CD4-positive, alpha-beta T cell (primary cell): ENCODE measurements around the gene RPS19. TPM values are rescaled to one million over a fixed set of nuclear protein-coding genes. Genes with fewer than 3 reads are reported as not detected.

Experiments used
- ATAC-seq: fragments of 200-7000 bp; cut with Tn5 transposase; one replicate; pipeline ENCODE4 v1.10.0; 2022; ENCODE audit warnings: mild to moderate bottlenecking; ENCODE audit not compliant: poor library complexity
- CTCF ChIA-PET: fragments of 350-600 bp; sonication (Branson Sonifier 250); formaldehyde crosslinking; loops from one replicate; lab custom pipeline; 2021; ENCODE audit warnings: antibody characterized with exemption, inconsistent platforms; lab: Charles Lee
- POLR2A ChIA-PET: fragments of 350-600 bp; sonication (Branson Sonifier 250); formaldehyde crosslinking; loops from one replicate; lab custom pipeline; 2021; ENCODE audit warnings: antibody characterized with exemption, inconsistent platforms; lab: Charles Lee
- DNase-seq, 14 experiments: peaks; one replicate each; pipeline ENCODE4 v3.0.0-alpha.2; 2013 to 2020; ENCODE audit warnings: mixed read lengths in 2 of 14
- H3K27ac ChIP-seq, 2 donors: one replicate each; pipeline versions ENCODE4 v1.5.1 to v1.7.0; 2013; ENCODE audit warnings: low read length in 2 of 2, low read depth in 1 of 2, mild to moderate bottlenecking in 1 of 2
- H3K27me3 ChIP-seq, 2 experiments: 1 replicate in 1 of 2; 2 replicates in 1 of 2; pipeline versions ENCODE4 v1.6.1 to v1.7.0; 2013; ENCODE audit warnings: low read length in 2 of 2, control low read depth in 1 of 2, mild to moderate bottlenecking in 1 of 2, moderate library complexity in 1 of 2; ENCODE audit not compliant: insufficient read depth in 2 of 2, control insufficient read depth in 1 of 2
- H3K36me3 ChIP-seq: one replicate; pipeline ENCODE4 v1.6.1; 2013; ENCODE audit warnings: low read length, control low read depth; ENCODE audit not compliant: insufficient read depth
- H3K4me1 ChIP-seq: one replicate; pipeline ENCODE4 v1.6.1; 2013; ENCODE audit warnings: low read length, control low read depth; ENCODE audit not compliant: insufficient read depth
- H3K4me3 ChIP-seq: one replicate; pipeline ENCODE4 v1.5.1; 2013; ENCODE audit warnings: mild to moderate bottlenecking, low read length, moderate library complexity
- H3K9me3 ChIP-seq, 2 experiments: 1 replicate in 1 of 2; 2 replicates in 1 of 2; pipeline versions ENCODE4 v1.6.1 to v1.7.0; 2013; ENCODE audit warnings: low read length in 2 of 2, mild to moderate bottlenecking in 2 of 2, control low read depth in 1 of 2, moderate library complexity in 1 of 2; ENCODE audit not compliant: control insufficient read depth in 1 of 2, insufficient read depth in 1 of 2
- H3K27ac Mint-ChIP-seq: one replicate; pipeline ENCODE4 v1.8.0; 2020; ENCODE audit warnings: mixed read lengths
- H3K27me3 Mint-ChIP-seq: one replicate; pipeline ENCODE4 v1.8.0; 2021; ENCODE audit warnings: mixed read lengths
- H3K36me3 Mint-ChIP-seq: one replicate; pipeline ENCODE4 v1.8.0; 2021; ENCODE audit warnings: low read depth, mixed read lengths
- H3K4me1 Mint-ChIP-seq: one replicate; pipeline ENCODE4 v1.8.0; 2021; ENCODE audit warnings: low read depth, mixed read lengths
- H3K4me3 Mint-ChIP-seq: one replicate; pipeline ENCODE4 v1.8.0; 2020; ENCODE audit warnings: mild to moderate bottlenecking, mixed read lengths
- H3K9me3 Mint-ChIP-seq: one replicate; pipeline ENCODE4 v1.8.0; 2020; ENCODE audit warnings: mixed read lengths
- CTCF ChIP-seq: fragments of 200-600 bp; IDR thresholded peaks from one replicate; pipeline ENCODE4 v1.8.0; 2022; ENCODE audit warnings: antibody characterized with exemption, mild to moderate bottlenecking
- intact Hi-C, 2 experiments: fragments of 100-400 bp; cut with DNase I in 1 of 2; cut with micrococcal nuclease in 1 of 2; formaldehyde crosslinking; loops; one replicate each; pipeline versions ENCODE4 v1.15.1 to v1.9.0; 2023 to 2025; cut with DNase I, micrococcal nuclease
- total RNA-seq, 174 experiments: library from RNA in 2 of 174; stranded (reverse) in 2 of 174; gene quantifications; one replicate each; pipeline ENCODE4 v1.2.3 and lab custom pipeline; 2021 to 2026

Gene RPS19
- total RNA-seq, 2 experiments from 2014 or later = 3,668 to 3,697 TPM

GRCh38 chr19:41898235-41898634 lies 38.2 kb downstream of the RPS19 start:
- H3K4me3 Mint-ChIP-seq = no peak overlapping the region
- H3K27ac ChIP-seq = peak overlapping the region in 1 of 2 donors; percentile 40
- no peak for ATAC-seq
- no peaks in the 10 kb centered on the region for H3K9me3 ChIP-seq
- H3K9me3 Mint-ChIP-seq = no peaks in the 10 kb centered on the region
- peaks cover 87% of the 10 kb centered on the region for H3K36me3 ChIP-seq
- H3K36me3 Mint-ChIP-seq = peaks cover 83% of the 10 kb centered on the region
- H3K27ac Mint-ChIP-seq = peak overlapping the region; percentile 56
- ChIA-PET POLR2A (interaction anchor here (1.4 to 6.6 kb wide), 4 partner anchors 10 to 38 kb away, joined by 6 to 70 read pairs (median 19); partner anchors contain the start of gene RPS19), CTCF (interaction anchor here (0.8 to 1.7 kb wide), 2 partner anchors 25 to 54 kb away, joined by 3 to 5 read pairs; no protein-coding TSS in a partner anchor)
- DNase-seq = no peak
- intact Hi-C loops = no loop called here
- peaks cover 51% of the 10 kb centered on the region for H3K4me1 Mint-ChIP-seq
- no peak for TF ChIP-seq CTCF
- H3K4me1 ChIP-seq = peaks cover 65% of the 10 kb centered on the region
- no peaks in the 10 kb centered on the region for H3K27me3 ChIP-seq
- H3K27me3 Mint-ChIP-seq = no peaks in the 10 kb centered on the region
- no peak overlapping the region for H3K4me3 ChIP-seq

GRCh38 chr19:41901707-41902360 lies 41.8 kb downstream of the RPS19 start:
- ChIA-PET CTCF (interaction anchor here (1.9 kb wide), 1 partner anchor 29 kb away, joined by 5 read pairs; no protein-coding TSS in a partner anchor), POLR2A (interaction anchor here (0.6 to 6.6 kb wide), 10 partner anchors 8 to 537 kb away, joined by 3 to 70 read pairs (median 4); partner anchors contain the start of genes ARHGEF1, RABAC1 and RPS19)
- no peak for DNase-seq
- Histone ChIP-seq H3K4me1 (peaks cover 59% of the 10 kb centered on the region), H3K36me3 (peaks cover 93% of the 10 kb centered on the region), H3K9me3 (no peaks in the 10 kb centered on the region), H3K4me3 (no peak overlapping the region), H3K27ac (no peak overlapping the region), H3K27me3 (no peaks in the 10 kb centered on the region)
- Mint-ChIP-seq H3K4me3 (no peak overlapping the region), H3K4me1 (peaks cover 63% of the 10 kb centered on the region), H3K36me3 (peaks cover 92% of the 10 kb centered on the region), H3K9me3 (no peaks in the 10 kb centered on the region), H3K27ac (peak overlapping the region; percentile 7), H3K27me3 (no peaks in the 10 kb centered on the region)
- intact Hi-C loops = no loop called here
- TF ChIP-seq CTCF = no peak
- ATAC-seq = no peak

GRCh38 chr19:41902594-41902993 lies 42.5 kb downstream of the RPS19 start:
- intact Hi-C loops = no loop called here
- ChIA-PET POLR2A (interaction anchor here (1.0 to 6.6 kb wide), 7 partner anchors 9 to 56 kb away, joined by 3 to 70 read pairs (median 9); partner anchors contain the start of genes ARHGEF1 and RABAC1), CTCF (no interaction called here)
- Histone ChIP-seq H3K4me3 (no peak overlapping the region), H3K27me3 (no peaks in the 10 kb centered on the region), H3K9me3 (no peaks in the 10 kb centered on the region), H3K36me3 (peaks cover 91% of the 10 kb centered on the region), H3K27ac (peak overlapping the region in 1 of 2 donors; percentile 21), H3K4me1 (peaks cover 54% of the 10 kb centered on the region)
- peaks cover 96% of the 10 kb centered on the region for H3K36me3 Mint-ChIP-seq
- H3K4me3 Mint-ChIP-seq = no peak overlapping the region
- no peak overlapping the region for H3K27ac Mint-ChIP-seq
- H3K4me1 Mint-ChIP-seq = peaks cover 67% of the 10 kb centered on the region
- H3K9me3 Mint-ChIP-seq = no peaks in the 10 kb centered on the region
- H3K27me3 Mint-ChIP-seq = no peaks in the 10 kb centered on the region
- DNase-seq (no peak), ATAC-seq (no peak)
- no peak for TF ChIP-seq CTCF
